ENCODE measurements around the gene ERP27. TPM values are rescaled to one million over a fixed set of nuclear protein-coding genes. Genes with fewer than 3 reads are reported as not detected.

ERP27 gene
- polyA plus RNA-seq, 2 of the 4 experiments (the other 2 are of a cell fraction) = 0.09 to 0.28 TPM

- ChIA-PET CTCF (interaction anchor here (1.3 to 1.4 kb wide), 2 partner anchors 9 to 37 kb away, joined by 3 to 4 read pairs; no protein-coding TSS in a partner anchor), POLR2A (interaction anchor here (0.5 kb wide), 1 partner anchor 47 kb away, joined by 3 read pairs; no protein-coding TSS in a partner anchor)
- TF ChIP-seq EHF (CRISPR knock-in tag; IDR thresholded peaks at IDR 0.05) (no peak), HDAC2 (IDR thresholded peaks at IDR 0.05) (no peak), BHLHE40 (IDR thresholded peaks at IDR 0.05; ENCODE audit: low read depth, low read length) (no peak), HEYL (CRISPR knock-in tag; IDR thresholded peaks at IDR 0.05) (no peak), JUNB (IDR thresholded peaks at IDR 0.05) (no peak), ZC3H11A (IDR thresholded peaks at IDR 0.05) (no peak), RARB (CRISPR knock-in tag; IDR thresholded peaks at IDR 0.05) (no peak), FOSL2 (IDR thresholded peaks at IDR 0.05) (no peak), FOSL2 (CRISPR knock-in tag; IDR thresholded peaks at IDR 0.05) (no peak), KDM5A (IDR thresholded peaks at IDR 0.05) (no peak), ZFP36 (IDR thresholded peaks at IDR 0.05; ENCODE audit: borderline replicate concordance, partially characterized antibody) (no peak), SREBF2 (IDR thresholded peaks at IDR 0.05) (no peak)
- FAIRE-seq (no peak), ATAC-seq (no peak), DNase-seq (ENCODE audit: low read depth in 1 of 2, low spot score in 1 of 2) (no peak)
- H3K4me2 ChIP-seq = no peak overlapping the region
- 31% methylated on average over 7 of the region's 7 CpGs for WGBS (ENCODE audit: missing lambda C conversion rate)
- no peak overlapping the region for H3K27ac ChIP-seq
- H3K4me1 ChIP-seq = no peaks in the 10 kb centered on the region
- H3K4me3 ChIP-seq = no peak overlapping the region
- no peaks in the 10 kb centered on the region for H3K9me3 ChIP-seq
Measured at GRCh38 chr12:14920475-14921126, 17.7 kb downstream of the ERP27 start.

GRCh38 chr12:14919455-14919854, 18.9 kb downstream of the ERP27 start:
- Histone ChIP-seq H3K4me2 (no peak overlapping the region), H3K27ac (no peak overlapping the region), H3K9me3 (no peaks in the 10 kb centered on the region), H3K4me1 (no peaks in the 10 kb centered on the region), H3K4me3 (no peak overlapping the region)
- ChIA-PET CTCF (interaction anchor here (1.5 kb wide), 1 partner anchor 18 kb away, joined by 4 read pairs; the partner anchor contains the start of gene ERP27), POLR2A (no interaction called here)
- no peak for FAIRE-seq
- ATAC-seq = no peak
- DNase-seq (ENCODE audit: low read depth in 1 of 2, low spot score in 1 of 2) = no peak
- no peak for TF ChIP-seq JUN (IDR thresholded peaks at IDR 0.05)
- TF ChIP-seq TFCP2L1 (CRISPR knock-in tag; IDR thresholded peaks at IDR 0.05) = no peak
- no peak for TF ChIP-seq HOXB5 (CRISPR knock-in tag; IDR thresholded peaks at IDR 0.05)
- no peak for TF ChIP-seq CEBPB (IDR thresholded peaks at IDR 0.05)
- TF ChIP-seq EHF (CRISPR knock-in tag; IDR thresholded peaks at IDR 0.05) = no peak
- no peak for TF ChIP-seq ZNF302 (CRISPR knock-in tag; IDR thresholded peaks at IDR 0.05)
- no peak for TF ChIP-seq NFE2L2 (conservative IDR thresholded peaks at IDR 0.05; ENCODE audit: low read length)
- no peak for TF ChIP-seq CHD2 (IDR thresholded peaks at IDR 0.05; ENCODE audit: low read length, partially characterized antibody)
- no peak for TF ChIP-seq HMGXB4 (CRISPR knock-in tag; IDR thresholded peaks at IDR 0.05; ENCODE audit: borderline replicate concordance)
- no peak for TF ChIP-seq FOSB (CRISPR knock-in tag; IDR thresholded peaks at IDR 0.05)
- TF ChIP-seq FOXS1 (CRISPR knock-in tag; IDR thresholded peaks at IDR 0.05) = no peak
- no peak for TF ChIP-seq HES2 (IDR thresholded peaks at IDR 0.05)
- TF ChIP-seq BCL3 (IDR thresholded peaks at IDR 0.05) = no peak
- TF ChIP-seq E2F6 (IDR thresholded peaks at IDR 0.05; ENCODE audit: borderline replicate concordance, low read depth) = no peak

All from A549 (cell line).